Measurements from ENCODE around the gene ZBTB16. TPM values are rescaled to one million over a fixed set of nuclear protein-coding genes. Genes with fewer than 3 reads are reported as not detected.

ZBTB16 gene
- total RNA-seq, 1 donor from 2014 or later: 0.54 TPM

DNA sequence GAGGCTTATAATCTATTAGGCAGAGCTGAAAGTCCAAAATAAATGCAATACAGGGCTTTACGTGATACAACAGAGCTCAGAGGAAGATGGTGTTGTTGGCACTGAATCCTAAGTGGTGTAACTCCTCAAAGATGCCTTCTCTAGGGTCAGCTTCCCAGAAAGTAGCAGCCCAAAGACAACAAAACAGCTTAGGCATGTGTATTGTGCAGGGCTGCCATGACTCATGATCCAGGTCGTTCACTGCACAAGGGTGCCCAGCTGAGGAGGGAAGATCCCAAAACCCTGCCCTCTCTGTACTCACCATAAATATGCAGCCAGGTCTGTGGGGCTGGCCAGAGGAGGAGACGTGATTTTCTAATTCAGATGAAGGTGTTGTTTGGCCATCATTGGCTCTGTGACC, 177.3 kb downstream of the ZBTB16 start:
- Mint-ChIP-seq H3K36me3 (ENCODE audit: low read depth, unreplicated experiment) (no peaks in the 10 kb centered on the region), H3K4me3 (ENCODE audit: unreplicated experiment) (no peak overlapping the region), H3K9me3 (ENCODE audit: unreplicated experiment) (no peaks in the 10 kb centered on the region), H3K4me1 (ENCODE audit: unreplicated experiment) (peaks cover 4% of the 10 kb centered on the region), H3K27me3 (ENCODE audit: unreplicated experiment) (peaks cover 2% of the 10 kb centered on the region), H3K27ac (ENCODE audit: unreplicated experiment) (no peak overlapping the region)
- TF ChIP-seq, protein P1, sequence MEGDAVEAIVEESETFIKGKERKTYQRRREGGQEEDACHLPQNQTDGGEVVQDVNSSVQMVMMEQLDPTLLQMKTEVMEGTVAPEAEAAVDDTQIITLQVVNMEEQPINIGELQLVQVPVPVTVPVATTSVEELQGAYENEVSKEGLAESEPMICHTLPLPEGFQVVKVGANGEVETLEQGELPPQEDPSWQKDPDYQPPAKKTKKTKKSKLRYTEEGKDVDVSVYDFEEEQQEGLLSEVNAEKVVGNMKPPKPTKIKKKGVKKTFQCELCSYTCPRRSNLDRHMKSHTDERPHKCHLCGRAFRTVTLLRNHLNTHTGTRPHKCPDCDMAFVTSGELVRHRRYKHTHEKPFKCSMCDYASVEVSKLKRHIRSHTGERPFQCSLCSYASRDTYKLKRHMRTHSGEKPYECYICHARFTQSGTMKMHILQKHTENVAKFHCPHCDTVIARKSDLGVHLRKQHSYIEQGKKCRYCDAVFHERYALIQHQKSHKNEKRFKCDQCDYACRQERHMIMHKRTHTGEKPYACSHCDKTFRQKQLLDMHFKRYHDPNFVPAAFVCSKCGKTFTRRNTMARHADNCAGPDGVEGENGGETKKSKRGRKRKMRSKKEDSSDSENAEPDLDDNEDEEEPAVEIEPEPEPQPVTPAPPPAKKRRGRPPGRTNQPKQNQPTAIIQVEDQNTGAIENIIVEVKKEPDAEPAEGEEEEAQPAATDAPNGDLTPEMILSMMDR (IDR thresholded peaks at IDR 0.05; ENCODE audit: unreplicated experiment): no peak
- no peak for DNase-seq (ENCODE audit: low spot score)

GRCh38 chr11:114237321-114238280, 178.1 kb downstream of the ZBTB16 start:
- peaks cover 4% of the 10 kb centered on the region for H3K4me1 Mint-ChIP-seq (ENCODE audit: unreplicated experiment)
- DNase-seq (ENCODE audit: low spot score): no peak
- H3K27me3 Mint-ChIP-seq (ENCODE audit: unreplicated experiment): peaks cover 2% of the 10 kb centered on the region
- no peak overlapping the region for H3K4me3 Mint-ChIP-seq (ENCODE audit: unreplicated experiment)
- H3K27ac Mint-ChIP-seq (ENCODE audit: unreplicated experiment): no peak overlapping the region
- no peaks in the 10 kb centered on the region for H3K9me3 Mint-ChIP-seq (ENCODE audit: unreplicated experiment)
- no peaks in the 10 kb centered on the region for H3K36me3 Mint-ChIP-seq (ENCODE audit: low read depth, unreplicated experiment)
- TF ChIP-seq, protein P1 (IDR thresholded peaks at IDR 0.05; ENCODE audit: unreplicated experiment): no peak

DNA sequence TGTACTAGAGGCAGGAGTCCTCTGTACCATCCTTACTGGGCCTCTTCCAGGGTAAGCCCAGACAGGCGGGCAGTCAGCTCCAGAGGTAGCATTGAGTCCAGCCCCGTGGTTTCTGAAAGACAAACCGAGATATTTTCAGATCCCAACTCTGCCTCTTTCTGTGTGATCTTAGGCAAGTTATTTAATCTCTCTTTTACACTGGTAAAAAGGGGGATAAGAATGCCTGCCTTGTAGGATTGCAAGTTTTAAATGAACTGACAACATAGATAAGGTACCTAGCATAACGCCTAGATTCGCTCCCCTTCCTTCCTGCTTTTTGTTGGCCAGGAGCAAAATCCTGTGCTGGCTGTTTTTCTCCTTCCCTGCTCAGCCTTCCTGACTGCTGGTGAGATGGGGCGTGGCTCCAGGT, 180.2 kb downstream of the ZBTB16 start:
- H3K4me3 Mint-ChIP-seq (ENCODE audit: unreplicated experiment): no peak overlapping the region
- H3K9me3 Mint-ChIP-seq (ENCODE audit: unreplicated experiment): no peaks in the 10 kb centered on the region
- H3K27ac Mint-ChIP-seq (ENCODE audit: unreplicated experiment): no peak overlapping the region
- H3K27me3 Mint-ChIP-seq (ENCODE audit: unreplicated experiment): peaks cover 2% of the 10 kb centered on the region
- DNase-seq (ENCODE audit: low spot score): no peak
- H3K4me1 Mint-ChIP-seq (ENCODE audit: unreplicated experiment): peaks cover 4% of the 10 kb centered on the region
- no peaks in the 10 kb centered on the region for H3K36me3 Mint-ChIP-seq (ENCODE audit: low read depth, unreplicated experiment)
- TF ChIP-seq, protein P1 (IDR thresholded peaks at IDR 0.05; ENCODE audit: unreplicated experiment): no peak

DNA sequence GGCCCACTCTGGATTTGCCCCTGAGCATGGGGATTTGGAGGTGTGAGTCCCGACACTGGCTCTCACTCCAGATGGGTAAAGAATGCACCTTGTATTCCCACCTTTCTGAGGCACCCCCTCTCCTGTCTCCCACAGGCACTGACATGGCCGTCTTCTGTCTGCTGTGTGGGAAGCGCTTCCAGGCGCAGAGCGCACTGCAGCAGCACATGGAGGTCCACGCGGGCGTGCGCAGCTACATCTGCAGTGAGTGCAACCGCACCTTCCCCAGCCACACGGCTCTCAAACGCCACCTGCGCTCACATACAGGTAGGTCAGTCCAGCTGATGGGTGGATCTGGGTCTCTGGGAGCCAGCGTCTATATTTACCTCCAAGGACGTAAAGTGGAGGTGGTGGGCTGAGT, 182.5 kb downstream of the ZBTB16 start:
- no peak overlapping the region for H3K4me3 Mint-ChIP-seq (ENCODE audit: unreplicated experiment)
- peaks cover 4% of the 10 kb centered on the region for H3K4me1 Mint-ChIP-seq (ENCODE audit: unreplicated experiment)
- no peaks in the 10 kb centered on the region for H3K36me3 Mint-ChIP-seq (ENCODE audit: low read depth, unreplicated experiment)
- no peak for DNase-seq (ENCODE audit: low spot score)
- no peak overlapping the region for H3K27ac Mint-ChIP-seq (ENCODE audit: unreplicated experiment)
- peaks cover 2% of the 10 kb centered on the region for H3K27me3 Mint-ChIP-seq (ENCODE audit: unreplicated experiment)
- TF ChIP-seq, protein P1 (IDR thresholded peaks at IDR 0.05; ENCODE audit: unreplicated experiment): no peak
- no peaks in the 10 kb centered on the region for H3K9me3 Mint-ChIP-seq (ENCODE audit: unreplicated experiment)

Measured in endothelial cell (in vitro differentiated cells).